Measurements from ENCODE around the gene FAM111A.

DNA sequence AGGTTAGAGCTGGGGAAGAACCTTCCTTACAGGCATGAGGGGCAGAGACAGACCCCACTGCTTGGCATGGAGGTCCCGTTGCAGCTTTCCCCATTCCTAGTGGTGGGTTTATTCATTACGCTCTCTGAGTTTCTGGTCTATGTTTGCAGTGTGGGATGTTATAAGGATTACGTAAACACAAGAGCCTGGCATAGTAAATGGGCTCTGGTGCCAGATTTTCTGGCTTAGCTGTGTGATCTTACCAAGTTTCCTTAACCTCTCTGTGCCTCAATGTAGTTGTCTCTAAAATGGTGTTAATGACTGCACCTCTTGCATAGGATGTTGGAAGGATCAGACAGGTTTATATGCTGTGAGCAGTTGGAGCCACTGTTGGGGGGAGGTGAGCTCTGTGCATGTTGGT, 44.4 kb downstream of the FAM111A start:
- TF ChIP-seq, protein P1, sequence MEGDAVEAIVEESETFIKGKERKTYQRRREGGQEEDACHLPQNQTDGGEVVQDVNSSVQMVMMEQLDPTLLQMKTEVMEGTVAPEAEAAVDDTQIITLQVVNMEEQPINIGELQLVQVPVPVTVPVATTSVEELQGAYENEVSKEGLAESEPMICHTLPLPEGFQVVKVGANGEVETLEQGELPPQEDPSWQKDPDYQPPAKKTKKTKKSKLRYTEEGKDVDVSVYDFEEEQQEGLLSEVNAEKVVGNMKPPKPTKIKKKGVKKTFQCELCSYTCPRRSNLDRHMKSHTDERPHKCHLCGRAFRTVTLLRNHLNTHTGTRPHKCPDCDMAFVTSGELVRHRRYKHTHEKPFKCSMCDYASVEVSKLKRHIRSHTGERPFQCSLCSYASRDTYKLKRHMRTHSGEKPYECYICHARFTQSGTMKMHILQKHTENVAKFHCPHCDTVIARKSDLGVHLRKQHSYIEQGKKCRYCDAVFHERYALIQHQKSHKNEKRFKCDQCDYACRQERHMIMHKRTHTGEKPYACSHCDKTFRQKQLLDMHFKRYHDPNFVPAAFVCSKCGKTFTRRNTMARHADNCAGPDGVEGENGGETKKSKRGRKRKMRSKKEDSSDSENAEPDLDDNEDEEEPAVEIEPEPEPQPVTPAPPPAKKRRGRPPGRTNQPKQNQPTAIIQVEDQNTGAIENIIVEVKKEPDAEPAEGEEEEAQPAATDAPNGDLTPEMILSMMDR (IDR thresholded peaks at IDR 0.05 in 4 of 5, conservative IDR thresholded peaks at IDR 0.05 in 1 of 5): no peak
- no peak for TF ChIP-seq POLR2A (IDR thresholded peaks at IDR 0.05)
